WTC11 (cell line): Measurements from ENCODE around the gene STH. TPM values are rescaled to one million over a fixed set of nuclear protein-coding genes. Genes with fewer than 3 reads are reported as not detected.
A peak's percentile ranks its signal among the peaks of the same experiment; 100 is the strongest.

ENCODE experiments used
- ATAC-seq: fragments of 200-7000 bp; cut with Tn5 transposase; 2 replicates; pipeline ENCODE4 v1.10.0; 2021; ENCODE audit warnings: mild to moderate bottlenecking, moderate library complexity
- CTCF ChIA-PET: fragments of 300-600 bp; sonication (Branson Sonifier 250); formaldehyde crosslinking; loops from one replicate; lab custom pipeline; 2021; ENCODE audit warnings: antibody characterized with exemption; lab: Charles Lee
- POLR2A ChIA-PET: fragments of 350-600 bp; sonication (Branson Sonifier 250); formaldehyde crosslinking; loops from one replicate; lab custom pipeline; 2021; ENCODE audit warnings: antibody characterized with exemption; lab: Charles Lee
- DNase-seq: peaks from one replicate; pipeline ENCODE4 v3.0.0; 2021; ENCODE audit warnings: low spot score
- H3K27ac Mint-ChIP-seq: 2 replicates; pipeline ENCODE4 v1.8.0; 2021; ENCODE audit warnings: mixed read lengths
- H3K27me3 Mint-ChIP-seq: 2 replicates; pipeline ENCODE4 v1.8.0; 2021; ENCODE audit warnings: low read depth, mild to moderate bottlenecking, moderate library complexity, mixed read lengths
- H3K36me3 Mint-ChIP-seq: 2 replicates; pipeline ENCODE4 v1.8.0; 2021; ENCODE audit warnings: mixed read lengths
- H3K4me1 Mint-ChIP-seq: 2 replicates; pipeline ENCODE4 v1.8.0; 2022; ENCODE audit warnings: mixed read lengths
- H3K4me3 Mint-ChIP-seq: 2 replicates; pipeline ENCODE4 v1.8.0; 2021; ENCODE audit warnings: mild to moderate bottlenecking, moderate library complexity, mixed read lengths
- H3K9me3 Mint-ChIP-seq: 2 replicates; pipeline ENCODE4 v1.8.0; 2021; ENCODE audit warnings: mixed read lengths
- ELF4 ChIP-seq: sonication (generic); formaldehyde crosslinking; IDR thresholded peaks from 2 replicates; pipeline ENCODE4 v1.8.1; 2022; ENCODE audit warnings: low read depth, mild to moderate bottlenecking, moderate library complexity, missing genetic modification reagents
- ETV6 ChIP-seq: sonication (generic); formaldehyde crosslinking; IDR thresholded peaks from 2 replicates; pipeline ENCODE4 v1.8.1; 2022; ENCODE audit warnings: mild to moderate bottlenecking, missing genetic modification reagents
- GTF2I ChIP-seq: fragments of 250-450 bp; sonication (Bioruptor Pico); conservative IDR thresholded peaks from 2 replicates; pipeline ENCODE4 v1.4.0; 2021; ENCODE audit warnings: mild to moderate bottlenecking
- MYBL2 ChIP-seq: sonication (generic); formaldehyde crosslinking; IDR thresholded peaks from 2 replicates; pipeline ENCODE4 v1.8.1; 2023; ENCODE audit warnings: mild to moderate bottlenecking, moderate library complexity, missing genetic modification reagents
- NR2C2 ChIP-seq: sonication (generic); formaldehyde crosslinking; IDR thresholded peaks from 2 replicates; pipeline ENCODE4 v1.8.0; 2022; ENCODE audit warnings: mild to moderate bottlenecking, missing genetic modification reagents
- NR3C1 ChIP-seq: sonication (generic); formaldehyde crosslinking; conservative IDR thresholded peaks from 2 replicates; pipeline ENCODE4 v1.8.1; 2023; ENCODE audit warnings: low read depth, mild to moderate bottlenecking, missing genetic modification reagents
- RORB ChIP-seq: fragments of 250-450 bp; sonication (Bioruptor Pico); IDR thresholded peaks from 2 replicates; pipeline ENCODE4 v1.9.0; 2021; ENCODE audit warnings: mild to moderate bottlenecking
- TEAD4 ChIP-seq: sonication (generic); formaldehyde crosslinking; IDR thresholded peaks from 2 replicates; pipeline ENCODE4 v1.8.0; 2022; ENCODE audit warnings: mild to moderate bottlenecking, missing genetic modification reagents
- ZBTB21 ChIP-seq: sonication (generic); formaldehyde crosslinking; IDR thresholded peaks from 2 replicates; pipeline ENCODE4 v1.8.1; 2023; ENCODE audit warnings: mild to moderate bottlenecking, missing genetic modification reagents, borderline replicate concordance
- ZNF396 ChIP-seq: fragments of 250-450 bp; sonication (Bioruptor Pico); IDR thresholded peaks from 2 replicates; pipeline ENCODE4 v1.8.0; 2021; ENCODE audit warnings: mild to moderate bottlenecking, moderate library complexity, borderline replicate concordance
- total RNA-seq: library from RNA; stranded (reverse); gene quantifications from 3 replicates; pipeline ENCODE4 v1.2.3, GENCODE V29; 2021
- TF ChIP-seq, protein P1 (sequence below): sonication (generic); formaldehyde crosslinking; IDR thresholded peaks from 2 replicates; pipeline ENCODE4 v1.8.0; 2023; ENCODE audit warnings: missing genetic modification reagents
- TF ChIP-seq, protein P2 (sequence below): fragments of 250-450 bp; sonication (Bioruptor Pico); IDR thresholded peaks from 2 replicates; pipeline ENCODE4 v1.9.0; 2021; ENCODE audit warnings: mild to moderate bottlenecking
- TF ChIP-seq, protein P3 (sequence below): sonication (generic); formaldehyde crosslinking; IDR thresholded peaks from 2 replicates; pipeline ENCODE4 v1.8.1; 2023; ENCODE audit warnings: mild to moderate bottlenecking, missing genetic modification reagents
- TF ChIP-seq, protein P4 (sequence below): sonication (generic); formaldehyde crosslinking; IDR thresholded peaks from 2 replicates; pipeline ENCODE4 v1.8.0; 2022; ENCODE audit warnings: mild to moderate bottlenecking, missing genetic modification reagents
- TF ChIP-seq, protein P5 (sequence below): fragments of 250-450 bp; sonication (Bioruptor Pico); IDR thresholded peaks from 2 replicates; pipeline ENCODE4 v1.9.0; 2021; ENCODE audit warnings: mild to moderate bottlenecking
- TF ChIP-seq, protein P6 (sequence below): sonication (generic); formaldehyde crosslinking; IDR thresholded peaks from 2 replicates; pipeline ENCODE4 v1.8.1; 2022; ENCODE audit warnings: missing genetic modification reagents, borderline replicate concordance
- TF ChIP-seq, protein P7 (sequence below): fragments of 250-450 bp; sonication (Bioruptor Pico); IDR thresholded peaks from 2 replicates; pipeline ENCODE4 v1.9.0; 2021; ENCODE audit warnings: moderate library complexity, mild to moderate bottlenecking, inconsistent platforms, borderline replicate concordance
- TF ChIP-seq, protein P8 (sequence below): sonication (generic); formaldehyde crosslinking; IDR thresholded peaks from 2 replicates; pipeline ENCODE4 v1.8.1; 2022; ENCODE audit warnings: low read depth, mild to moderate bottlenecking, moderate library complexity, missing genetic modification reagents, borderline replicate concordance
- TF ChIP-seq, protein P9 (sequence below): sonication (generic); formaldehyde crosslinking; IDR thresholded peaks from 2 replicates; pipeline ENCODE4 v1.8.0; 2022; ENCODE audit warnings: mild to moderate bottlenecking, missing genetic modification reagents

STH gene
- total RNA-seq, 1 experiment from 2014 or later: not detected

DNA sequence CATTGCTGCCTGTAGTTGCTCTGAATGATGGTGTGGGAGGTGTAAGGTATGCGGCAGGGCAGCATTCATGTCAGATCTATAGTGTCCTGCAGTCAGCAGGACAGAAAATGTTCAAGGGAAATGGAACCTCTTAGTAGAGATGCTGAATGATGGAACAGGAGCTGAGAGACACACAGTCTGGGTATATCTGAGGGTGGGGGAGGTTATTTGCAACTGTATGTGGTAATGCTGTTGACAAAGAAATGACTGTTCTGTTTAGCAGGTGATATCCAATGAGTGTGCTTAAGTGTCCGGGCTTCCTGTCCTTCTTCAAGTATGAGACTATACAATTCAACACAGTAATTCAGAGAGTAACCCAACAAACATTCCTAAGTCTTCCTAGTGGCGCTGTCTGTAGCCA, 46.6 kb downstream of the STH start:
- no peak for DNase-seq
- Mint-ChIP-seq H3K4me1 (peaks cover 11% of the 10 kb centered on the region), H3K27ac (peak overlapping the region; percentile 28; the same call in 1 of the 2 replicates), H3K4me3 (no peak overlapping the region), H3K9me3 (no peaks in the 10 kb centered on the region), H3K36me3 (peaks cover 56% of the 10 kb centered on the region), H3K27me3 (no peaks in the 10 kb centered on the region)
- TF ChIP-seq, protein P1, sequence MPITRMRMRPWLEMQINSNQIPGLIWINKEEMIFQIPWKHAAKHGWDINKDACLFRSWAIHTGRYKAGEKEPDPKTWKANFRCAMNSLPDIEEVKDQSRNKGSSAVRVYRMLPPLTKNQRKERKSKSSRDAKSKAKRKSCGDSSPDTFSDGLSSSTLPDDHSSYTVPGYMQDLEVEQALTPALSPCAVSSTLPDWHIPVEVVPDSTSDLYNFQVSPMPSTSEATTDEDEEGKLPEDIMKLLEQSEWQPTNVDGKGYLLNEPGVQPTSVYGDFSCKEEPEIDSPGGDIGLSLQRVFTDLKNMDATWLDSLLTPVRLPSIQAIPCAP (CRISPR knock-in tag): no peak
- TF ChIP-seq ZNF396 (CRISPR knock-in tag) (no peak), NR3C1 (CRISPR knock-in tag) (no peak), ZBTB21 (CRISPR knock-in tag) (no peak), RORB (no peak), TEAD4 (no peak), ETV6 (CRISPR knock-in tag) (no peak), GTF2I (no peak), ELF4 (CRISPR knock-in tag) (no peak), MYBL2 (CRISPR knock-in tag) (no peak), NR2C2 (CRISPR knock-in tag) (no peak)
- TF ChIP-seq, protein P2, sequence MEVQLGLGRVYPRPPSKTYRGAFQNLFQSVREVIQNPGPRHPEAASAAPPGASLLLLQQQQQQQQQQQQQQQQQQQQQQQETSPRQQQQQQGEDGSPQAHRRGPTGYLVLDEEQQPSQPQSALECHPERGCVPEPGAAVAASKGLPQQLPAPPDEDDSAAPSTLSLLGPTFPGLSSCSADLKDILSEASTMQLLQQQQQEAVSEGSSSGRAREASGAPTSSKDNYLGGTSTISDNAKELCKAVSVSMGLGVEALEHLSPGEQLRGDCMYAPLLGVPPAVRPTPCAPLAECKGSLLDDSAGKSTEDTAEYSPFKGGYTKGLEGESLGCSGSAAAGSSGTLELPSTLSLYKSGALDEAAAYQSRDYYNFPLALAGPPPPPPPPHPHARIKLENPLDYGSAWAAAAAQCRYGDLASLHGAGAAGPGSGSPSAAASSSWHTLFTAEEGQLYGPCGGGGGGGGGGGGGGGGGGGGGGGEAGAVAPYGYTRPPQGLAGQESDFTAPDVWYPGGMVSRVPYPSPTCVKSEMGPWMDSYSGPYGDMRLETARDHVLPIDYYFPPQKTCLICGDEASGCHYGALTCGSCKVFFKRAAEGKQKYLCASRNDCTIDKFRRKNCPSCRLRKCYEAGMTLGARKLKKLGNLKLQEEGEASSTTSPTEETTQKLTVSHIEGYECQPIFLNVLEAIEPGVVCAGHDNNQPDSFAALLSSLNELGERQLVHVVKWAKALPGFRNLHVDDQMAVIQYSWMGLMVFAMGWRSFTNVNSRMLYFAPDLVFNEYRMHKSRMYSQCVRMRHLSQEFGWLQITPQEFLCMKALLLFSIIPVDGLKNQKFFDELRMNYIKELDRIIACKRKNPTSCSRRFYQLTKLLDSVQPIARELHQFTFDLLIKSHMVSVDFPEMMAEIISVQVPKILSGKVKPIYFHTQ (CRISPR knock-in tag): no peak
- TF ChIP-seq, protein P3, sequence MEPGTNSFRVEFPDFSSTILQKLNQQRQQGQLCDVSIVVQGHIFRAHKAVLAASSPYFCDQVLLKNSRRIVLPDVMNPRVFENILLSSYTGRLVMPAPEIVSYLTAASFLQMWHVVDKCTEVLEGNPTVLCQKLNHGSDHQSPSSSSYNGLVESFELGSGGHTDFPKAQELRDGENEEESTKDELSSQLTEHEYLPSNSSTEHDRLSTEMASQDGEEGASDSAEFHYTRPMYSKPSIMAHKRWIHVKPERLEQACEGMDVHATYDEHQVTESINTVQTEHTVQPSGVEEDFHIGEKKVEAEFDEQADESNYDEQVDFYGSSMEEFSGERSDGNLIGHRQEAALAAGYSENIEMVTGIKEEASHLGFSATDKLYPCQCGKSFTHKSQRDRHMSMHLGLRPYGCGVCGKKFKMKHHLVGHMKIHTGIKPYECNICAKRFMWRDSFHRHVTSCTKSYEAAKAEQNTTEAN (CRISPR knock-in tag): no peak
- TF ChIP-seq, protein P4, sequence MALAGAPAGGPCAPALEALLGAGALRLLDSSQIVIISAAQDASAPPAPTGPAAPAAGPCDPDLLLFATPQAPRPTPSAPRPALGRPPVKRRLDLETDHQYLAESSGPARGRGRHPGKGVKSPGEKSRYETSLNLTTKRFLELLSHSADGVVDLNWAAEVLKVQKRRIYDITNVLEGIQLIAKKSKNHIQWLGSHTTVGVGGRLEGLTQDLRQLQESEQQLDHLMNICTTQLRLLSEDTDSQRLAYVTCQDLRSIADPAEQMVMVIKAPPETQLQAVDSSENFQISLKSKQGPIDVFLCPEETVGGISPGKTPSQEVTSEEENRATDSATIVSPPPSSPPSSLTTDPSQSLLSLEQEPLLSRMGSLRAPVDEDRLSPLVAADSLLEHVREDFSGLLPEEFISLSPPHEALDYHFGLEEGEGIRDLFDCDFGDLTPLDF: no peak
- TF ChIP-seq, protein P5, sequence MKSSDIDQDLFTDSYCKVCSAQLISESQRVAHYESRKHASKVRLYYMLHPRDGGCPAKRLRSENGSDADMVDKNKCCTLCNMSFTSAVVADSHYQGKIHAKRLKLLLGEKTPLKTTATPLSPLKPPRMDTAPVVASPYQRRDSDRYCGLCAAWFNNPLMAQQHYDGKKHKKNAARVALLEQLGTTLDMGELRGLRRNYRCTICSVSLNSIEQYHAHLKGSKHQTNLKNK (CRISPR knock-in tag): no peak
- TF ChIP-seq, protein P6, sequence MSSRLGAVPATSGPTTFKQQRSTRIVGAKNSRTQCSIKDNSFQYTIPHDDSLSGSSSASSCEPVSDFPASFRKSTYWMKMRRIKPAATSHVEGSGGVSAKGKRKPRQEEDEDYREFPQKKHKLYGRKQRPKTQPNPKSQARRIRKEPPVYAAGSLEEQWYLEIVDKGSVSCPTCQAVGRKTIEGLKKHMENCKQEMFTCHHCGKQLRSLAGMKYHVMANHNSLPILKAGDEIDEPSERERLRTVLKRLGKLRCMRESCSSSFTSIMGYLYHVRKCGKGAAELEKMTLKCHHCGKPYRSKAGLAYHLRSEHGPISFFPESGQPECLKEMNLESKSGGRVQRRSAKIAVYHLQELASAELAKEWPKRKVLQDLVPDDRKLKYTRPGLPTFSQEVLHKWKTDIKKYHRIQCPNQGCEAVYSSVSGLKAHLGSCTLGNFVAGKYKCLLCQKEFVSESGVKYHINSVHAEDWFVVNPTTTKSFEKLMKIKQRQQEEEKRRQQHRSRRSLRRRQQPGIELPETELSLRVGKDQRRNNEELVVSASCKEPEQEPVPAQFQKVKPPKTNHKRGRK (CRISPR knock-in tag): no peak
- TF ChIP-seq, protein P7, sequence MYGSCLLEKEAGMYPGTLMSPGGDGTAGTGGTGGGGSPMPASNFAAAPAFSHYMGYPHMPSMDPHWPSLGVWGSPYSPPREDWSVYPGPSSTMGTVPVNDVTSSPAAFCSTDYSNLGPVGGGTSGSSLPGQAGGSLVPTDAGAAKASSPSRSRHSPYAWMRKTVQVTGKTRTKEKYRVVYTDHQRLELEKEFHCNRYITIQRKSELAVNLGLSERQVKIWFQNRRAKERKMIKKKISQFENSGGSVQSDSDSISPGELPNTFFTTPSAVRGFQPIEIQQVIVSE (CRISPR knock-in tag): no peak
- TF ChIP-seq, protein P8, sequence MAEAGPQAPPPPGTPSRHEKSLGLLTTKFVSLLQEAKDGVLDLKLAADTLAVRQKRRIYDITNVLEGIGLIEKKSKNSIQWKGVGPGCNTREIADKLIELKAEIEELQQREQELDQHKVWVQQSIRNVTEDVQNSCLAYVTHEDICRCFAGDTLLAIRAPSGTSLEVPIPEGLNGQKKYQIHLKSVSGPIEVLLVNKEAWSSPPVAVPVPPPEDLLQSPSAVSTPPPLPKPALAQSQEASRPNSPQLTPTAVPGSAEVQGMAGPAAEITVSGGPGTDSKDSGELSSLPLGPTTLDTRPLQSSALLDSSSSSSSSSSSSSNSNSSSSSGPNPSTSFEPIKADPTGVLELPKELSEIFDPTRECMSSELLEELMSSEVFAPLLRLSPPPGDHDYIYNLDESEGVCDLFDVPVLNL (CRISPR knock-in tag): no peak
- TF ChIP-seq, protein P9, sequence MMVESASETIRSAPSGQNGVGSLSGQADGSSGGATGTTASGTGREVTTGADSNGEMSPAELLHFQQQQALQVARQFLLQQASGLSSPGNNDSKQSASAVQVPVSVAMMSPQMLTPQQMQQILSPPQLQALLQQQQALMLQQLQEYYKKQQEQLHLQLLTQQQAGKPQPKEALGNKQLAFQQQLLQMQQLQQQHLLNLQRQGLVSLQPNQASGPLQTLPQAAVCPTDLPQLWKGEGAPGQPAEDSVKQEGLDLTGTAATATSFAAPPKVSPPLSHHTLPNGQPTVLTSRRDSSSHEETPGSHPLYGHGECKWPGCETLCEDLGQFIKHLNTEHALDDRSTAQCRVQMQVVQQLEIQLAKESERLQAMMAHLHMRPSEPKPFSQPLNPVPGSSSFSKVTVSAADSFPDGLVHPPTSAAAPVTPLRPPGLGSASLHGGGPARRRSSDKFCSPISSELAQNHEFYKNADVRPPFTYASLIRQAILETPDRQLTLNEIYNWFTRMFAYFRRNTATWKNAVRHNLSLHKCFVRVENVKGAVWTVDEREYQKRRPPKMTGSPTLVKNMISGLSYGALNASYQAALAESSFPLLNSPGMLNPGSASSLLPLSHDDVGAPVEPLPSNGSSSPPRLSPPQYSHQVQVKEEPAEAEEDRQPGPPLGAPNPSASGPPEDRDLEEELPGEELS (CRISPR knock-in tag): no peak
- no peak for ATAC-seq
- ChIA-PET POLR2A (interaction anchor here (0.5 to 0.7 kb wide), 3 partner anchors 14 to 1599 kb away, joined by 4 to 7 read pairs (median 5); no protein-coding TSS in a partner anchor), CTCF (interaction anchor here (0.8 to 2.6 kb wide), 8 partner anchors 8 to 167 kb away, joined by 3 to 40 read pairs (median 11); no protein-coding TSS in a partner anchor)
